Measurements from ENCODE around the gene RBMY1B.
"Not testable (repeated sequence)": the region's sequence is repeated elsewhere in the genome, so short reads cannot be mapped to it uniquely, and the experiment has no call there.

RBMY1B gene

DNA sequence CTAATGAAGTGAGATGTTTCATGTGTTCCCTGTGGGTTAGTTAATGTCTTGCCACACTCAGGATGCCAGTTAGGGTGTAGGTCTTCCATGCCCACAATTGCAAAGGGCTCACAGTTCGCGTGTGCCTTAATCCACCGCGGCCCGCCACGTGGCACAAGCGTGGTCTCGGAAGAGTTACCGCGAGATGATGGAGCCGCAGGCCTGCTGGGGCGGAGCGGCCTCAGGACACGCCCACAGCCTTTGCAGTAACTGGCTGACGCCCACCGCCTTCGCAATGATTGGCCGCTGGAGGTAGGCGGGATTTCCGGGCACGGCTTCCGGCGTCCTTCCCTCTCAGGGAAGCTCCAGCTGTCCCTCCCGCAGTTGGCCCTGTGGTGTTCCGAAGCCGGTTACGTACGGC lies at the start of gene RBMY1B:
RBMY1B (plus strand) TSS at position 301 of the 400 bp plus-strand sequence. CDS start 2,013 bp downstream, outside the sequence.
- DNase-seq: not testable (repeated sequence)

DNA sequence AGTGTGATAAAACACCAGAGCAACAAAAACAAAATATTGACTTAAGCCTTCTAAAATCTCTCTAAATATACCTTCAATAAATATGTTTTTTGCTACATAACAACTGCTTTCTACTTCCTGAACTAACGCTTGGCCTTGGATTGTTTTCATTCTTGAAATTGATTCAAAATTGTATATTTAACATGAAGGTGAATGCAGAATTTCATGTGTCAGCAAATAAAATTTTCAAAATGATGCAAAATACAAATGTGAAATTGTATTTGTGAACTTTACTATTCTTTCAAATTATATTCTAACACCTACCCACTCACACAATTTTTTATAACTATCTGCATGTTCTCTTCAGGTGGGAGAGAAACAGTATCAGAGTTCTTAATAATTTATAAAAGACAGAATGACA lies 48.2 kb upstream of the RBMY1B start:
- DNase-seq: not testable (repeated sequence)

DNA sequence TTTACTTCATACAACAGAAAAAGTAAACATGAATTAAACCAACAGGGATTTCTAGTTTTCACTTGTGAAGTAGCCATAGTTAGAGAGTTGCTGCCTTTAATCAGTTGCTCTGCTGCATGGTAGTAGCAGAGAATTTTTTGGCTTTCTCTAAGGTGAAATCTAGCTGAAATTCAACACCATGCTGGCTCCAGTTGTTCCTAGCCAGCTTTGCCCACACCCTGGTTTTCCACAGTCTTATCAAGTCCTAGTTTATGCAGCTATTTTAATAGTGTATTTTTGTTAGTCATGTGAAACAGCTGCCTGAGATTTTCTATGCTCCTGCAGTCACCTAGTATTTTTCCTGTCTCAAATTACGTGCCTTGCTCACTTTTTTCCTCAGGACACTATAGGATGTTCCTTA lies 28.2 kb upstream of the RBMY1B start:
- DNase-seq: no peak

DNA sequence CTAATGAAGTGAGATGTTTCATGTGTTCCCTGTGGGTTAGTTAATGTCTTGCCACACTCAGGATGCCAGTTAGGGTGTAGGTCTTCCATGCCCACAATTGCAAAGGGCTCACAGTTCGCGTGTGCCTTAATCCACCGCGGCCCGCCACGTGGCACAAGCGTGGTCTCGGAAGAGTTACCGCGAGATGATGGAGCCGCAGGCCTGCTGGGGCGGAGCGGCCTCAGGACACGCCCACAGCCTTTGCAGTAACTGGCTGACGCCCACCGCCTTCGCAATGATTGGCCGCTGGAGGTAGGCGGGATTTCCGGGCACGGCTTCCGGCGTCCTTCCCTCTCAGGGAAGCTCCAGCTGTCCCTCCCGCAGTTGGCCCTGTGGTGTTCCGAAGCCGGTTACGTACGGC lies 23.4 kb downstream of the RBMY1B start, which contains the start of gene RBMY1A1:
RBMY1A1 (plus strand) TSS at position 301 of the 400 bp plus-strand sequence. CDS start 2,013 bp downstream, outside the sequence.
- not testable (repeated sequence) for DNase-seq

DNA sequence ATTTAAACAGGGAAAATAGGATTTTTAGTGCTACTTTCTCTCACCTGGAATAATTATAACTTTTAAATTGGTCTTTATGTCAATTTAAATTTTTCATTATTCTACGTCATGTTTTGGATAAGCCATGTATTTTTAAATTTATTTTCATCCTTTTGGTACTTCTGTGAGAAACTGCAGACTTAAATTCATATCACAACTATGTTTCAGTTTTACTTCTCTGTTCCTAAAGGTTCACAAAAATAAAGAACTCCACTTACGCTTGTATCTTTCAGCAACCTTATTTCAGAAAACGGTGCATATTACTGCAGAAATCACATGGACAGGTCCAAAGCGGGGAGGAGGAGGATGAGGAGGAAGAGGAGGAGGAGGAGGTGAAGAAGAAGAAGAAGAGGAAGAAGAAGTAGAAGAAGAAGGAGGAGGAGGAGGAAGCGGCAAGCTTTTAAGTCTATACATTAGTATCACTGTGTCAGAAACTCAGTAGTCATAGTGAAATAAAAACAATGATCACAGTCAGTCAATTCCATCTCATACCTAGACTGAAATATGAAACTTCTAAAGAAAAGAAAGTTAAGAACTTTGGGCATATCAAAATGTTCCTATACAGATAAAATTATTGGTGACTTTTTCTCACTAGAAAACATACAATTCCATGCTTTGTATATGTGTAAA lies 48.3 kb downstream of the RBMY1B start:
- DNase-seq: not testable (repeated sequence)

All from NCI-H1048 (cell line).